Measurements from ENCODE around the gene SERAC1. TPM values are rescaled to one million over a fixed set of nuclear protein-coding genes. Genes with fewer than 3 reads are reported as not detected.

The SERAC1 gene
- total RNA-seq, 6 experiments from 2014 or later, result 5.2 to 7.0 (median 6.1) TPM

- TF ChIP-seq CTCF (IDR thresholded peaks at IDR 0.05), result no peak
- H3K4me1 Mint-ChIP-seq (ENCODE audit: low read depth), result no peaks in the 10 kb centered on the region
- no peaks in the 10 kb centered on the region for H3K9me3 Mint-ChIP-seq
- H3K4me3 Mint-ChIP-seq, result no peak overlapping the region
- DNase-seq, result no peak
- H3K27me3 Mint-ChIP-seq (ENCODE audit: insufficient read depth), result peaks cover 3% of the 10 kb centered on the region
- H3K36me3 Mint-ChIP-seq (ENCODE audit: low read depth), result peaks cover 62% of the 10 kb centered on the region
- no peak overlapping the region for H3K27ac Mint-ChIP-seq
Measured at GRCh38 chr6:158095671-158096070, 72.4 kb downstream of the SERAC1 start.

GRCh38 chr6:158095031-158095430 is 73.0 kb downstream of the SERAC1 start:
- no peak for DNase-seq
- no peak for TF ChIP-seq CTCF (IDR thresholded peaks at IDR 0.05)
- H3K9me3 Mint-ChIP-seq, result no peaks in the 10 kb centered on the region
- no peak overlapping the region for H3K27ac Mint-ChIP-seq
- H3K27me3 Mint-ChIP-seq (ENCODE audit: insufficient read depth), result peaks cover 3% of the 10 kb centered on the region
- H3K4me1 Mint-ChIP-seq (ENCODE audit: low read depth), result no peaks in the 10 kb centered on the region
- no peak overlapping the region for H3K4me3 Mint-ChIP-seq
- peaks cover 61% of the 10 kb centered on the region for H3K36me3 Mint-ChIP-seq (ENCODE audit: low read depth)

GRCh38 chr6:158092806-158093205 is 75.3 kb downstream of the SERAC1 start:
- H3K36me3 Mint-ChIP-seq (ENCODE audit: low read depth), result peaks cover 65% of the 10 kb centered on the region; the same call in 1 of the 2 replicates
- peaks cover 3% of the 10 kb centered on the region for H3K27me3 Mint-ChIP-seq (ENCODE audit: insufficient read depth)
- no peak overlapping the region for H3K4me3 Mint-ChIP-seq
- no peak for DNase-seq
- no peaks in the 10 kb centered on the region for H3K9me3 Mint-ChIP-seq
- no peak overlapping the region for H3K27ac Mint-ChIP-seq
- TF ChIP-seq CTCF (IDR thresholded peaks at IDR 0.05), result no peak
- H3K4me1 Mint-ChIP-seq (ENCODE audit: low read depth), result no peaks in the 10 kb centered on the region

GRCh38 chr6:158087224-158087867 is 80.7 kb downstream of the SERAC1 start:
- Mint-ChIP-seq H3K36me3 (ENCODE audit: low read depth) (peaks cover 56% of the 10 kb centered on the region), H3K4me1 (ENCODE audit: low read depth) (peaks cover 24% of the 10 kb centered on the region), H3K4me3 (no peak overlapping the region), H3K9me3 (no peaks in the 10 kb centered on the region), H3K27ac (no peak overlapping the region), H3K27me3 (ENCODE audit: insufficient read depth) (peaks cover 2% of the 10 kb centered on the region)
- no peak for DNase-seq
- no peak for TF ChIP-seq CTCF (IDR thresholded peaks at IDR 0.05)

GRCh38 chr6:158086504-158087223 is 81.4 kb downstream of the SERAC1 start:
- no peaks in the 10 kb centered on the region for H3K9me3 Mint-ChIP-seq
- peaks cover 24% of the 10 kb centered on the region for H3K4me1 Mint-ChIP-seq (ENCODE audit: low read depth)

More at GRCh38 chr6:158086504-158087223, 81.4 kb downstream of the SERAC1 start:
- TF ChIP-seq CTCF (IDR thresholded peaks at IDR 0.05), result no peak
- H3K27me3 Mint-ChIP-seq (ENCODE audit: insufficient read depth), result peaks cover 1% of the 10 kb centered on the region; the same call in 1 of the 2 replicates
- peaks cover 53% of the 10 kb centered on the region for H3K36me3 Mint-ChIP-seq (ENCODE audit: low read depth)
- DNase-seq, result peak; percentile 38
- no peak overlapping the region for H3K4me3 Mint-ChIP-seq
- no peak overlapping the region for H3K27ac Mint-ChIP-seq

Data from HFFc6 (cell line).